ENCODE measurements around the gene CADM3. TPM values are rescaled to one million over a fixed set of nuclear protein-coding genes. Genes with fewer than 3 reads are reported as not detected.

CADM3 gene
- total and polyA plus RNA-seq, 2 of the 8 experiments (the other 6 are each of a cell fraction or from before 2014, with no cell fraction given): 8.3 to 8.5 TPM

- TF ChIP-seq CHD7 (IDR thresholded peaks at IDR 0.05; ENCODE audit: insufficient replicate concordance, low read length) (no peak), CEBPB (IDR thresholded peaks at IDR 0.05; ENCODE audit: low read depth, low read length) (no peak), RFX5 (IDR thresholded peaks at IDR 0.05; ENCODE audit: borderline replicate concordance, low read depth, low read length) (no peak), SP4 (IDR thresholded peaks at IDR 0.05; ENCODE audit: low read length) (no peak)
Measured at GRCh38 chr1:159199901-159200300, 28.5 kb downstream of the CADM3 start (continued).

All from H1 (cell line).